HepG2 (cell line): Measurements from ENCODE around the gene TMBIM1. TPM values are rescaled to one million over a fixed set of nuclear protein-coding genes. Genes with fewer than 3 reads are reported as not detected.

Source experiments
- BRD4 ChIP-seq: sonication (generic); formaldehyde crosslinking; IDR thresholded peaks from 2 replicates; pipeline ENCODE4 v1.4.0; 2020; ENCODE audit warnings: missing genetic modification reagents
- CBX2 ChIP-seq, 2 experiments: fragments of 200-600 bp in 1 of 2; sonication (generic); formaldehyde crosslinking in 1 of 2; IDR thresholded peaks; 2 replicates each; pipeline versions ENCODE4 v1.7.0 to v1.8.1; 2018 to 2022; ENCODE audit warnings: low read depth in 2 of 2, low read length in 1 of 2, mild to moderate bottlenecking in 1 of 2, missing genetic modification reagents in 1 of 2
- ESRRA ChIP-seq: sonication (generic); formaldehyde crosslinking; IDR thresholded peaks from 2 replicates; pipeline ENCODE4 v1.5.1; 2020; ENCODE audit warnings: mild to moderate bottlenecking, low read depth, missing genetic modification reagents
- HDAC2 ChIP-seq: sonication (generic); formaldehyde crosslinking; IDR thresholded peaks from 2 replicates; pipeline ENCODE4 v1.4.0; 2020; ENCODE audit warnings: missing genetic modification reagents
- HMGXB4 ChIP-seq, 2 experiments: sonication (generic) in 1 of 2; formaldehyde crosslinking in 1 of 2; IDR thresholded peaks; 2 replicates each; pipeline versions ENCODE4 v1.4.0 to v1.6.1; 2018 to 2020; ENCODE audit warnings: missing genetic modification reagents in 2 of 2, borderline replicate concordance in 1 of 2, low read depth in 1 of 2, mild to moderate bottlenecking in 1 of 2, missing biosample characterization in 1 of 2
- MAX ChIP-seq: IDR thresholded peaks from 2 replicates; pipeline ENCODE4 v1.6.1; 2012; ENCODE audit warnings: inconsistent platforms
- MED13 ChIP-seq: sonication (generic); formaldehyde crosslinking; IDR thresholded peaks from 2 replicates; pipeline ENCODE4 v1.5.0; 2020; ENCODE audit warnings: missing genetic modification reagents
- NFAT5 ChIP-seq: sonication (generic); formaldehyde crosslinking; IDR thresholded peaks from 2 replicates; pipeline ENCODE4 v1.4.0; 2020; ENCODE audit warnings: missing genetic modification reagents
- NR2F2 ChIP-seq: IDR thresholded peaks from 2 replicates; pipeline ENCODE4 v1.6.1; 2012; ENCODE audit warnings: low read depth, inconsistent platforms, borderline replicate concordance
- THRA ChIP-seq: sonication (generic); formaldehyde crosslinking; IDR thresholded peaks from 2 replicates; pipeline ENCODE4 v1.4.0; 2020; ENCODE audit warnings: missing genetic modification reagents, borderline replicate concordance
- ZNF503 ChIP-seq: sonication (generic); formaldehyde crosslinking; IDR thresholded peaks from 2 replicates; pipeline ENCODE4 v1.4.0; 2020; ENCODE audit warnings: missing genetic modification reagents
- ZNF549 ChIP-seq: sonication (generic); formaldehyde crosslinking; IDR thresholded peaks from 2 replicates; pipeline ENCODE4 v1.5.0; 2020; ENCODE audit warnings: missing genetic modification reagents
- polyA plus RNA-seq, 8 experiments: library from polyadenylated mRNA; depleted of rRNA in 3 of 8; stranded (reverse) in 7 of 8; unstranded in 1 of 8; fragments of >200 nt; fragmentation: Illumina TruSeq in 4 of 8; extraction: Trizol in 4 of 8; gene quantifications; 2 replicates each; pipeline versions ENCODE4 v1.2.1 to v1.2.3, GENCODE V29; 2011 to 2016; ENCODE audit warnings: low read depth in 4 of 8, missing spikeins in 1 of 8, mixed read lengths in 1 of 8; ENCODE audit not compliant: insufficient read depth in 1 of 8
- total RNA-seq, 5 experiments: library from RNA; depleted of rRNA; stranded (reverse); fragments of >200 nt; fragmentation: Illumina TruSeq; extraction: Trizol; gene quantifications; 2 replicates each; pipeline ENCODE4 v1.2.3, GENCODE V29; 2016; ENCODE audit warnings: low read depth in 1 of 5
- TF ChIP-seq, protein P1 (sequence below): IDR thresholded peaks from 2 replicates; pipeline ENCODE4 v1.6.1; 2018; ENCODE audit warnings: missing genetic modification reagents, mild to moderate bottlenecking, missing compliant biosample characterization

TMBIM1 gene
- total and polyA plus RNA-seq, 2 of the 13 experiments (the other 11 are each of a cell fraction or from before 2014, with no cell fraction given), result 127 to 139 TPM

GRCh38 chr2:218289639-218290315 is 2.5 kb downstream of the TMBIM1 start (continued):
- TF ChIP-seq ZNF549 (CRISPR knock-in tag) (0 out of 2 replicates have a peak, but pooled peaks have one; percentile 52), ESRRA (CRISPR knock-in tag) (peak; percentile 59; the same call in 1 of the 2 replicates), NR2F2 (0 out of 2 replicates have a peak, but pooled peaks have one; percentile 28), ZNF503 (CRISPR knock-in tag) (peak; percentile 34; the same call in 1 of the 2 replicates), HDAC2 (CRISPR knock-in tag) (peak; percentile 34; the same call in 1 of the 2 replicates), MAX (peak; percentile 57), CBX2 (IDR thresholded peaks at IDR 0.05; ENCODE audit: low read depth, low read length) (no peak), CBX2 (CRISPR knock-in tag; IDR thresholded peaks at IDR 0.05; ENCODE audit: low read depth) (peak; percentile 29; the same call in 1 of the 2 replicates), THRA (CRISPR knock-in tag) (peak; percentile 52; the same call in 1 of the 2 replicates), HMGXB4 (CRISPR knock-in tag; IDR thresholded peaks at IDR 0.05; ENCODE audit: borderline replicate concordance in 1 of 2, low read depth in 1 of 2) (peak in 1 of 2 experiments; percentile 37; a peak in 1 of 4 replicates), BRD4 (peak; percentile 64; the same call in 1 of the 2 replicates), MED13 (CRISPR knock-in tag) (0 out of 2 replicates have a peak, but pooled peaks have one; percentile 28), NFAT5 (CRISPR knock-in tag) (no peak)
- TF ChIP-seq, protein P1, sequence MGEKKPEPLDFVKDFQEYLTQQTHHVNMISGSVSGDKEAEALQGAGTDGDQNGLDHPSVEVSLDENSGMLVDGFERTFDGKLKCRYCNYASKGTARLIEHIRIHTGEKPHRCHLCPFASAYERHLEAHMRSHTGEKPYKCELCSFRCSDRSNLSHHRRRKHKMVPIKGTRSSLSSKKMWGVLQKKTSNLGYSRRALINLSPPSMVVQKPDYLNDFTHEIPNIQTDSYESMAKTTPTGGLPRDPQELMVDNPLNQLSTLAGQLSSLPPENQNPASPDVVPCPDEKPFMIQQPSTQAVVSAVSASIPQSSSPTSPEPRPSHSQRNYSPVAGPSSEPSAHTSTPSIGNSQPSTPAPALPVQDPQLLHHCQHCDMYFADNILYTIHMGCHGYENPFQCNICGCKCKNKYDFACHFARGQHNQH (CRISPR knock-in tag), result peak; percentile 68
